ENCODE results near the gene MVK.

MVK gene

DNA sequence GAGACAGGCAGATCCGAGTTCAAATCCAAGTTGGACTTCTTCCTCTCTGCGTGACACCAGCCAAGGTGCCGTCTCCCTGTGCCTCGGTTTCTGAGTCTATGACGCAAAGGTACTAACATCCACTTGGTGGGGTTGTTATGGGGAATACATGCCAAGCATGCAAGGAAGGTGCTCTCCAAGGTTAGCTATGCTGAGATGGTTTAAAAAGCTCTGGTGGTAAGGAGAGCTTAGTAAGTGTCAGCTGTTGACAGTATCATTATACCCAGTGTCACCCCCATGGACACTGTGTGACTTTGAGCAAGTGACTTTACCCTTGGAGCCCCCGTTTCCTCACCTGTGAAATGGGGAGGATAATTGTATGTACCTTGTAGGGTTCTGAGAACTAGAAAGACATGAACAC lies 22.5 kb upstream of the MVK start:
- Histone ChIP-seq H3K9ac (ENCODE audit: low read length) (no peak overlapping the region), H3K36me3 (ENCODE audit: insufficient read depth, low read length) (no peaks in the 10 kb centered on the region), H3K4me1 (ENCODE audit: insufficient read depth, low read length, severe bottlenecking) (no peaks in the 10 kb centered on the region), H3K9me3 (ENCODE audit: low read length) (no peaks in the 10 kb centered on the region), H3K4me3 (ENCODE audit: low read depth, low read length, poor library complexity, severe bottlenecking) (no peak overlapping the region), H3K27ac (ENCODE audit: low read depth, low read length, poor library complexity, severe bottlenecking) (no peak overlapping the region), H4K20me1 (ENCODE audit: insufficient read depth, low read length) (no peaks in the 10 kb centered on the region), H3F3A (ENCODE audit: insufficient read depth, low read length) (no peaks in the 10 kb centered on the region), H2AFZ (ENCODE audit: low read length) (no peak overlapping the region), H3K79me2 (ENCODE audit: insufficient read depth, low read length) (no peaks in the 10 kb centered on the region), H3K27me3 (ENCODE audit: insufficient read depth, low read length) (no peaks in the 10 kb centered on the region), H3K4me2 (ENCODE audit: low read length) (no peak overlapping the region), H3K9me2 (ENCODE audit: low read depth, low read length) (no peaks in the 10 kb centered on the region)
- TF ChIP-seq, protein P1, sequence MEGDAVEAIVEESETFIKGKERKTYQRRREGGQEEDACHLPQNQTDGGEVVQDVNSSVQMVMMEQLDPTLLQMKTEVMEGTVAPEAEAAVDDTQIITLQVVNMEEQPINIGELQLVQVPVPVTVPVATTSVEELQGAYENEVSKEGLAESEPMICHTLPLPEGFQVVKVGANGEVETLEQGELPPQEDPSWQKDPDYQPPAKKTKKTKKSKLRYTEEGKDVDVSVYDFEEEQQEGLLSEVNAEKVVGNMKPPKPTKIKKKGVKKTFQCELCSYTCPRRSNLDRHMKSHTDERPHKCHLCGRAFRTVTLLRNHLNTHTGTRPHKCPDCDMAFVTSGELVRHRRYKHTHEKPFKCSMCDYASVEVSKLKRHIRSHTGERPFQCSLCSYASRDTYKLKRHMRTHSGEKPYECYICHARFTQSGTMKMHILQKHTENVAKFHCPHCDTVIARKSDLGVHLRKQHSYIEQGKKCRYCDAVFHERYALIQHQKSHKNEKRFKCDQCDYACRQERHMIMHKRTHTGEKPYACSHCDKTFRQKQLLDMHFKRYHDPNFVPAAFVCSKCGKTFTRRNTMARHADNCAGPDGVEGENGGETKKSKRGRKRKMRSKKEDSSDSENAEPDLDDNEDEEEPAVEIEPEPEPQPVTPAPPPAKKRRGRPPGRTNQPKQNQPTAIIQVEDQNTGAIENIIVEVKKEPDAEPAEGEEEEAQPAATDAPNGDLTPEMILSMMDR (IDR thresholded peaks at IDR 0.05; ENCODE audit: low read length): no peak
- TF ChIP-seq EZH2 (IDR thresholded peaks at IDR 0.05; ENCODE audit: borderline replicate concordance, low read length): no peak

DNA sequence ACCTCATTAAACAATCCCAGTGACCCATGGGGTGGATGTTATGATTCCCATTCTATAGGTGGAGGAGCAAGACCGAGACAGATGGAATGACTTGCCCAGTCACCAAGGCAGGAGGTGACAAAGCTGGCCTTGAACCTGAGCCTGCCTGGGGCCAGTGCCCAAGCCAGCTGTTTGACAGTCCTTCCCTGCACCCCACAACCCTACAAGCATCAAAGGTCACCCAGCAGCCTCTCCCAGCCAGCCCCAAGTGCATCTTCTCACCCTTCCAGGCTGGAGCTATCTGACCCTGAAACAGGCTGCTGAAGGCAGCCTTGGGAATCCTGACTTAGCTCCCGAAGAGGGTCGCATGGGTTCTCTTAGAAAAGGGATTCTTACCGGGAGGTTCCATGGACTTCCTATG lies 20.6 kb upstream of the MVK start:
- TF ChIP-seq EZH2 (IDR thresholded peaks at IDR 0.05; ENCODE audit: borderline replicate concordance, low read length): no peak
- TF ChIP-seq, protein P1 (IDR thresholded peaks at IDR 0.05; ENCODE audit: low read length): no peak
- Histone ChIP-seq H3K4me1 (ENCODE audit: insufficient read depth, low read length, severe bottlenecking) (no peaks in the 10 kb centered on the region), H3K4me3 (ENCODE audit: low read depth, low read length, poor library complexity, severe bottlenecking) (no peak overlapping the region)

DNA sequence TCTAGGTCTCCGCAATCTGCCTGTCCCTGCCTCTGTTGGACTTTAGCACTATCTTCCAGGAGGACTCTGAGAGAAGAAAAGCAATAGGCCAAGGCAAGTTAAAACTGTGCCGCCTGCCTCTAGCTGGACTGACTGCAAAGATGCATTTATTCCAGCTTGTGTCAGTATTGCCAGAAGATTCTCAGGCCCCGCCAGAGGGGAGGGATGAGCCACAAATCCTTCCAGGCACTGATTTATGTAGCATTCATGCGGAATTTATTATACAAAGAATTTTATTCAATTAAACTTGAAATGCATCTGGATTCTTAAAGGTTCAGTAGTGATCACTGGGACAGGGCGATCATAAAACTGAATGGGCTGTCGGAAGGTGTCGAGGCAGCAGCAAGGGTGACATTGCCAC lies 20.1 kb upstream of the MVK start:
- no peaks in the 10 kb centered on the region for H4K20me1 ChIP-seq (ENCODE audit: insufficient read depth, low read length)
- H2AFZ ChIP-seq (ENCODE audit: low read length): no peak overlapping the region
- no peaks in the 10 kb centered on the region for H3K79me2 ChIP-seq (ENCODE audit: insufficient read depth, low read length)
- no peaks in the 10 kb centered on the region for H3K4me1 ChIP-seq (ENCODE audit: insufficient read depth, low read length, severe bottlenecking)
- H3K9me2 ChIP-seq (ENCODE audit: low read depth, low read length): no peaks in the 10 kb centered on the region
- H3K27me3 ChIP-seq (ENCODE audit: insufficient read depth, low read length): no peaks in the 10 kb centered on the region
- H3K4me2 ChIP-seq (ENCODE audit: low read length): no peak overlapping the region
- H3F3A ChIP-seq (ENCODE audit: insufficient read depth, low read length): no peaks in the 10 kb centered on the region
- H3K27ac ChIP-seq (ENCODE audit: low read depth, low read length, poor library complexity, severe bottlenecking): no peak overlapping the region
- TF ChIP-seq, protein P1 (IDR thresholded peaks at IDR 0.05; ENCODE audit: low read length): no peak
- TF ChIP-seq EZH2 (IDR thresholded peaks at IDR 0.05; ENCODE audit: borderline replicate concordance, low read length): no peak
- H3K9ac ChIP-seq (ENCODE audit: low read length): no peak overlapping the region
- H3K9me3 ChIP-seq (ENCODE audit: low read length): no peaks in the 10 kb centered on the region
- no peak overlapping the region for H3K4me3 ChIP-seq (ENCODE audit: low read depth, low read length, poor library complexity, severe bottlenecking)
- no peaks in the 10 kb centered on the region for H3K36me3 ChIP-seq (ENCODE audit: insufficient read depth, low read length)

More for the DNA sequence above, 20.6 kb upstream of the MVK start:
- no peak overlapping the region for H3K4me2 ChIP-seq (ENCODE audit: low read length)
- no peak overlapping the region for H3K27ac ChIP-seq (ENCODE audit: low read depth, low read length, poor library complexity, severe bottlenecking)
- no peaks in the 10 kb centered on the region for H4K20me1 ChIP-seq (ENCODE audit: insufficient read depth, low read length)
- no peaks in the 10 kb centered on the region for H3K36me3 ChIP-seq (ENCODE audit: insufficient read depth, low read length)
- H3K9me3 ChIP-seq (ENCODE audit: low read length): no peaks in the 10 kb centered on the region
- no peaks in the 10 kb centered on the region for H3K27me3 ChIP-seq (ENCODE audit: insufficient read depth, low read length)
- no peak overlapping the region for H2AFZ ChIP-seq (ENCODE audit: low read length)
- no peaks in the 10 kb centered on the region for H3K79me2 ChIP-seq (ENCODE audit: insufficient read depth, low read length)
- H3K9ac ChIP-seq (ENCODE audit: low read length): no peak overlapping the region
- no peaks in the 10 kb centered on the region for H3K9me2 ChIP-seq (ENCODE audit: low read depth, low read length)
- H3F3A ChIP-seq (ENCODE audit: insufficient read depth, low read length): no peaks in the 10 kb centered on the region

Measured in OCI-LY1 (cell line).